IPS-20b (cell line): ENCODE measurements around the gene CP.
"Not testable (repeated sequence)": the region's sequence is repeated elsewhere in the genome, so short reads cannot be mapped to it uniquely, and the experiment has no call there.

ENCODE experiments used
- H3K27ac ChIP-seq: one replicate; pipeline ENCODE4 v1.5.1; 2013; ENCODE audit warnings: low read length
- H3K27me3 ChIP-seq: 2 replicates; pipeline ENCODE4 v1.6.1; 2013; ENCODE audit warnings: mild to moderate bottlenecking, low read length, inconsistent platforms; ENCODE audit not compliant: insufficient read depth
- H3K36me3 ChIP-seq: 2 replicates; pipeline ENCODE4 v1.6.1; 2013; ENCODE audit warnings: low read depth, mild to moderate bottlenecking, inconsistent platforms, low read length, moderate library complexity; ENCODE audit not compliant: insufficient read depth
- H3K4me1 ChIP-seq: 2 replicates; pipeline ENCODE4 v1.6.1; 2013; ENCODE audit warnings: mild to moderate bottlenecking, control low read depth, inconsistent platforms, low read length, moderate library complexity; ENCODE audit not compliant: insufficient read depth
- H3K4me3 ChIP-seq: 2 replicates; pipeline ENCODE4 v1.5.1; 2013; ENCODE audit warnings: mild to moderate bottlenecking, low read length, inconsistent platforms
- H3K9ac ChIP-seq: 2 replicates; pipeline ENCODE4 v1.6.1; 2013; ENCODE audit warnings: low read depth, mild to moderate bottlenecking, inconsistent platforms, low read length, moderate library complexity
- H3K9me3 ChIP-seq: 2 replicates; pipeline ENCODE4 v1.6.1; 2013; ENCODE audit warnings: mild to moderate bottlenecking, low read depth, low read length, inconsistent platforms; ENCODE audit not compliant: insufficient read depth

The CP gene

DNA sequence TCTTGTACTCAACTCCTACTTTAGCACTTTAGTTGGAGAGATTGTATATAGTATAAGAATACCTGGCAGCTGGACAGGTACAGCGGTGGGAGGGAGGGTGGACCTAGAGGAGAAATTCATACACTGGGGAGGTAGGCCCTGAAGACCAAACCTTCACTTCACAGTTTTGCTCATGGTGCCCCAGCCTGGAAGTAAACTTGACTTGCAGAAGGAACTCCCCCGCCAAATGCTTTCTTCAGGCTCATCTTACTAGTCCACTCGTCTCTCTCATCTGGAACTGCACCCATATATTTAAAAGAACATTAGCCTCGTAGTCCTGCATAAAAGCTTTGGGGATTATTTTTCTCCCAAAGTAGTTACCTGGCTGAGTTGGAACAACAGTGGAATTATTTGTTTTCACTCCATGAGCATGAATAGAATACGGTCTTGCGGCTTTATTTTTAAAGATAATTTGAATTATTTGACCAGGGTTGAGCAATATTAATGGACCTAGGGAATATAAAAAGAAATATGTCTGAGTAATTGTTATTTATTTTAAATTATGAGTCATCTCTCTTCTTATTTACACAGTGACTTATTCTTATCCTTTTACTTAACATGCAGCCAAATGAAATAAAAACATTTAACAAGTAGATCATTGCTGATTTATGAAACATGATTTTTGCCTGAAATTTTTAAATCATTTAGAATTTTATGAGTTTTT, 25.5 kb upstream of the CP start:
- H3K9ac ChIP-seq, result no peak overlapping the region
- H3K36me3 ChIP-seq, result no peaks in the 10 kb centered on the region
- H3K27ac ChIP-seq, result no peak overlapping the region
- peaks cover 24% of the 10 kb centered on the region; the same call in 1 of the 2 replicates for H3K4me1 ChIP-seq
- H3K27me3 ChIP-seq, result peaks cover 15% of the 10 kb centered on the region; the same call in 1 of the 2 replicates
- no peak overlapping the region; the same call in 1 of the 2 replicates for H3K4me3 ChIP-seq
- no peaks in the 10 kb centered on the region for H3K9me3 ChIP-seq

DNA sequence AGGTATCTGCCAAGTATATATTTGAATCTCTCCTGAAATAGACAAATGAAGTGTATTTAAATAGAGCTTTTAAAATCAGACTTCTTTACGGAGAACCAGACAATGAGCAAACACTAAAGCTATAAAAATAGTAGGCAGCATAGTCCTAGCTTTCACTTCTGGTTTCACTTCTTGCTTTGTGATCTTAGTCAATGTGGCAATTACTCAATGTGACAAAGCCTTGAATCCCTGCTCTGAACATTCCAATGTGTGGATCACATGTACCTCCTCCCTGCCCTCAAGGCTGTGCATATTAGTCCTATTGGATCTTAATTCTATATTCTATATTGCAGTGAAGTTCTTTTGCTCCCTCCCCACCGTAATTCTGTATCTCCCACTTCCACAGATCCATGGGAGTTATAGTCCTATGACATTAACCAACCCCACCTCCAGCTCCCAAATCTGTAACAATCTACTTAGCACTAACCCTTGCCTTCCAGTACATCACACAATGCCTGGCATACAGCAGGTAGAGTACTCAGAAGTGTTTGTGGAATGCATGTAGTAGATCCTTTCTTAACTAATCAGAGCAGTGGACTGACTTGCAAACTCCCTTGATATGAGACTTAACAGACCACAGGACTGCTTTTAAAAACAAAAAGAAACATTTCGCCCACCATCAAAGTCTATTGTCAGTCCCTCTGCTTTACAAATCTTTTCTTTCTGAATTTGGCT, 24.3 kb upstream of the CP start:
- H3K27me3 ChIP-seq, result peaks cover 15% of the 10 kb centered on the region; the same call in 1 of the 2 replicates

DNA sequence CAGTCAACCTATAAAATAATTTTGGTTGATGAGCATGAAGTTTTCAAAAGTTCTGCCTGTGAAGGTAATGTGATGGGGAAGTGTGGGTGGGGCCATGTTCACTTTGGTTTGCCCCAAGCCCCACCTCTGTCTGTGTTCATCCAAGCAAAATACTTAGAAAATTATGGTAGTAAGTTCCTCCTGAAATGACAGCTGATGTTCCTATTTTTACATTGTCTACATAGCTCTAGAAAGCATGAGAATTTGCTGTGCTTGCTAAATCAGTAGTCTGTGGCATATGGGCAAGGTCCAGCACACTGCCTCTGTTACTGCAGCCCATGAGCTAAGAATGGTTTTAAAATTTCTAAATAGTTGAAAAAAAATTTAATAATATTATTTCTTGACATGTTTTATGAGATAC, 21.9 kb upstream of the CP start:
- peaks cover 15% of the 10 kb centered on the region; the same call in 1 of the 2 replicates for H3K27me3 ChIP-seq
- no peaks in the 10 kb centered on the region for H3K9me3 ChIP-seq
- peaks cover 16% of the 10 kb centered on the region; the same call in 1 of the 2 replicates for H3K4me1 ChIP-seq
- no peaks in the 10 kb centered on the region for H3K36me3 ChIP-seq
- H3K27ac ChIP-seq, result no peak overlapping the region
- H3K4me3 ChIP-seq, result no peak overlapping the region
- no peak overlapping the region for H3K9ac ChIP-seq

More for the DNA sequence above, 24.3 kb upstream of the CP start:
- Histone ChIP-seq H3K27ac (no peak overlapping the region), H3K9me3 (no peaks in the 10 kb centered on the region), H3K4me3 (no peak overlapping the region), H3K36me3 (no peaks in the 10 kb centered on the region), H3K9ac (no peak overlapping the region), H3K4me1 (peaks cover 24% of the 10 kb centered on the region; the same call in 1 of the 2 replicates)

DNA sequence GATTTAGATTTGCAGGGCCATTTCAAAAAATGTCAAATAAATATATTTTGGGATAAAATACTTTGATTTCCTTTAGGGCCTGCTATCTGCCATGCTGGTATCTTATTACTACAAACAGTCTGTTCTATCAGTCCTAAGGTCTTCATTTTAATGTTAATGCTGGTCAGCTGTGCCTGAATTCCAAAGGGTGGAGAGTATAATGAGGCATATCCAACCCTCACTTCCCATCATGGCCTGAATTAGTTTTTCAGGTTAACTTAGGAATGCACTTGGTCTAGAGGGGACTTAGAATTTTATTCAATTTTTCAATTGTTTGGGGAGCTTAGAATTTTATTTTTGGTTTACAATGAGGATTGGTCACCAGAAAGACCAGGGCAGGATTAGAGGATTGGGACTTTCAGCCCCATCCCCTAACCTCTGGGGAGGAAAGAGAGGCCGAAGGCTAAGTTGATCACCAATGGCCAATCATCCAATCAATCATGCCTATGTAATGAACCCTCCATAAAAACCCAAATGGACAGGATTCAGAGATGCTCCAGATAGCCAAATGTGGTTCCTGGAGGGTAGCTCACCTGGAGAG, 17.8 kb upstream of the CP start:
- Histone ChIP-seq H3K9me3 (no peaks in the 10 kb centered on the region), H3K27me3 (no peaks in the 10 kb centered on the region), H3K36me3 (no peaks in the 10 kb centered on the region), H3K4me3 (no peak overlapping the region), H3K9ac (no peak overlapping the region), H3K4me1 (no peaks in the 10 kb centered on the region), H3K27ac (no peak overlapping the region)

DNA sequence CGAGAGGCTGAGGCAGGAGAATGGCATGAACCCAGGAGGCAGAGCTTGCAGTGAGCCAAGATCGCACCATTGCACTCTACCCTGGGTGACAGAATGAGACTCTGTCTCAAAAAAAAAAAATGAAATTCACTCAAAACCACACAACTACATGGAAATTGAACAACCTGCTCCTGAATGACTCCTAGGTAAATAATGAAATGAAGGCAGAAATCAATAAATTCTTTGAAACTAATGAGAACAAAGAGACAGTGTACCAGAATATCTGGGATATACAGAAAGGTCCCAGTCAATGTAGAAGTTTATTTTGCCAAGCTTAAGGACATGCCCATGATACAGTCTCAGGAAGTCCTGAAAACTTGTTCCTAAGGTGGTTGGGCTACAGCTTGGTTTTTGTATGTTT, 16.6 kb upstream of the CP start:
- not testable (repeated sequence) for H3K27ac ChIP-seq, H3K4me1 ChIP-seq, H3K9me3 ChIP-seq, H3K4me3 ChIP-seq, H3K36me3 ChIP-seq, H3K27me3 ChIP-seq, H3K9ac ChIP-seq

DNA sequence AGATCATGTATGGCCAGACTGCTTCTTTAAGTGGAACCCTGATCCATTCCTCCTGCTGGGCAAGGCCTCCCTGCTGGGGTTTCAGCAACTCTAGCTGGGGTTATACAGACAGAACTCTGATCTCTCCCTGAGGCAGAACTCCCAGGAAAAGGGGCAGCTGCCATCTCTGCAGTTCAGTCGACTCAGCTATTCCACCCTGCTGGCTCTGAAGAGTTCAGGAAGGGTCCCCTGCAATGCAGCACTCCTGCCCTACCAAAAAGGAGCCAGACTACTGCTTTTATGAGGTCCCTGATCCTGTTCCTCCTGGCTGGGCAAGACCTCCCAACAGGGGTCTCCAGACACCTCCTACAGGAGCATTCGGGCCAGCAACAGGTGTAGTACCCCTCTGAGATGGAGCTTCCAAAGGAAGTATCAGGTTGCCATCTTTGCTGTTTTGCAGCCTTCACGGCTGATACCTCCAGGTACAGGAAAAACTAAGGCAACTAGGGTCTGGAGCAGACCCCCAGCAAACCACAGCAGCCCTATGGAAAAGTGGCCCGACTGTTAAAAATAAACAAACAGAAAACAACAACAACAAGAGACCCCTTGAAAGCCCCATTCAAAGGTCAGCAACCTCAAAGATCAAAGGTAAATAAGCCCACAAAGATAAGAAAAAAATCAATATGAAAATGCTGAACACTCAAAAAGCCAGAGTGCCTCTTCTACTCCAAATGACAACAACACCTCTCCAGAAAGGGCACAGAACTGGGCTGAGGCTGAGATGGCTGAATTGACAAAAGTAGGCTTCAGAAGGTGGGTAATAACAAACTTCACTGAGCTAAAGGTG, 14.2 kb upstream of the CP start:
- Histone ChIP-seq H3K9me3 (no peaks in the 10 kb centered on the region), H3K4me1 (no peaks in the 10 kb centered on the region), H3K36me3 (no peaks in the 10 kb centered on the region), H3K9ac (no peak overlapping the region), H3K27me3 (no peaks in the 10 kb centered on the region), H3K4me3 (no peak overlapping the region), H3K27ac (no peak overlapping the region)

DNA sequence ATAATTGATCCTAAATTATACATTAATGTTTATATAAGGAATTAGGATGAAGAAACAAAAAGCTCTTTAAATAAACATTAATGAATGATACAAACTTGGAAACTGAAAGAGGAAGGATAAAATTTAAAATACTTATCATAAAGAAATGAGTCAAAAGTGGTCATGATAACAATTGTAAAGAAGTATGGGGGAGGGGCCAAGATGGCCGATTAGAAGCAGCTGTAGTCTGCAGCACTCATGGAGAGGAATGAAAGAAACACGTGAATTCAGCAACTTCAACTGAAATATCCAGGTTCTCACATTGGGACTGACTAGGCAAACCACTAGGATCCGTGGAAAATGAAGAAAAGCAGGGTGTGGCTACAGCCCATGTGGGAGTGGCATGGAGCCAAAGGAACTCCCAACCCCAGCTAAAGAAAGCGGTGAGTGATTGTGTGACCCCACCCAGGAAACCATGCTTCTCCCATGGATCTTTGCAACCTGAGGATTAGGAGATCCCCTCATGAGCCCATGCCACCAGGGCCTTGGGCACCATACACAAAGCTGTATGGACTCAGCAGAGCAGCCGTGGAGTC, 13.1 kb upstream of the CP start:
- Histone ChIP-seq H3K9me3 (no peaks in the 10 kb centered on the region), H3K4me1 (no peaks in the 10 kb centered on the region), H3K36me3 (no peaks in the 10 kb centered on the region), H3K4me3 (no peak overlapping the region), H3K27ac (no peak overlapping the region), H3K9ac (no peak overlapping the region), H3K27me3 (no peaks in the 10 kb centered on the region)

DNA sequence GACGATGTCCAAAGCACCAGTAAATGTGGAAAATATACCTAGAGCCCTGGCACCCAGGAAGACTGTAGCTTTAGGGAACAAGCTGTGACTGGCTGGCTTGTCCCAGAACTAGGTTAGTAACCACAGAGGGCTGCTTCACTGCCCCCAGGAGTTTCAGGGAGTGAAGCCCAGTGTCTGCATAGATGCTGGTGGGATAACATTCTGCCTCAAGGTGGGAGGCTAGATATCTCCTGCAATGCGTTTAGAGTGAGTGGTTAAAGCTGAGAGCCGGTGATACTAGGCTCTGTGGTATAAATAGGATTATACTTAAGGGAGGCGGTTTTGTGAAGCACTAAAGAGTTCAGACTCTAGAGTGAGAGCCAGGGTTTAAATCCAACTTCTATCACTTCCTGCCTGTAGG, 11.7 kb upstream of the CP start:
- Histone ChIP-seq H3K4me1 (no peaks in the 10 kb centered on the region), H3K36me3 (no peaks in the 10 kb centered on the region), H3K9me3 (no peaks in the 10 kb centered on the region), H3K4me3 (no peak overlapping the region), H3K27me3 (no peaks in the 10 kb centered on the region), H3K9ac (no peak overlapping the region), H3K27ac (no peak overlapping the region)

DNA sequence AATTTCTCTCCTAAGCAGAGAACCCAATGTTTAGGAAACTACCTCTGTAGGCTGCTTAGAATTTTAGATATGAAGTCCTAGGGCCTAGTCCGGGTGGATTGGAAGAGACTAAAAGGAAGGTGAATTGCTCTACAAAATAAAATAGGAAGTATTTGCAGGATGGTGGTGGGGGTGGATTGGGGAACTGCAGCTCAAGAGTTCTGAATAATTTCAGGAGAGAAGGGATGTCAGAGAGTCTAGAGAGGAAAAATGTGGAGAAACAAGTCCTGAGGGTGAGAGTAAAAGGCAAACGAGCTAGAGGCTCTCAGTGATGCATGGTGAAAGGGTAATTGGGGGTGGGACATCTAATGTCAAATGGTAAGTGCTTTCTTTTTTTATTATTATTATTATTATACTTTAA, 10.2 kb upstream of the CP start:
- Histone ChIP-seq H3K9ac (no peak overlapping the region), H3K4me3 (no peak overlapping the region), H3K36me3 (no peaks in the 10 kb centered on the region), H3K27ac (no peak overlapping the region), H3K27me3 (no peaks in the 10 kb centered on the region), H3K4me1 (no peaks in the 10 kb centered on the region), H3K9me3 (no peaks in the 10 kb centered on the region)

DNA sequence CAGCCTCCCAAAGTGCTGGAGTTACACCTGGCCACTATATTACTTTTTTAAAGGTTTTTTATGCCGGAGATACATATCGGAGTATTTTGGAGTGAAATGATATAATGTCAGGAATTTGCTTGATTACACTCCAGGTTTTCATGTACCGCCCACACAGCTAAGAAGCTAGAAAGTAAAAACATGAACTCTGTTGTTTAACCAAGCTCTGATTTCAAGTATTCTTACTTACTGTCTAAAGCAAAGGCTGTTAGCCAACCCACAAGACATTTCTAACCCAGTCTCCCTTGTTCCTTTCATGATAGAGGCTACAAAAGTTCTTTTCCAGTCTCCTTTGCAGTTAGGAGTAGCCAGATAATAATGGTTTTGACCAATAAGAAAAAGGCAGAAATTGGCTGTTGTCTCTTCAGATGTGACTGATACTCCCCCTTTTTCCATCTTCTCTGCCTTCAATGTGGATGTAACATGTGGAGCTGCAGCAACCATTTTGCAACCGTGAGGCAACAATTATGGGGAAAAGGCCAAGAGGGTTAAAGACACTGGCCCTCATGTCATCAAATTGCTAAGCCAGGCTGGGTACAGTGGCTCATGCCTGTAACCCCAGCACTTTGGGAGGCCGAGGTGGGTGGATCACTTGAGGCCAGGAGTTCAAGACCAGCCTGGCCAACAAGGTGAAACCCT, 6.1 kb upstream of the CP start:
- Histone ChIP-seq H3K9ac (no peak overlapping the region), H3K4me3 (no peak overlapping the region), H3K27ac (no peak overlapping the region), H3K36me3 (no peaks in the 10 kb centered on the region), H3K4me1 (no peaks in the 10 kb centered on the region), H3K27me3 (no peaks in the 10 kb centered on the region), H3K9me3 (no peaks in the 10 kb centered on the region)

DNA sequence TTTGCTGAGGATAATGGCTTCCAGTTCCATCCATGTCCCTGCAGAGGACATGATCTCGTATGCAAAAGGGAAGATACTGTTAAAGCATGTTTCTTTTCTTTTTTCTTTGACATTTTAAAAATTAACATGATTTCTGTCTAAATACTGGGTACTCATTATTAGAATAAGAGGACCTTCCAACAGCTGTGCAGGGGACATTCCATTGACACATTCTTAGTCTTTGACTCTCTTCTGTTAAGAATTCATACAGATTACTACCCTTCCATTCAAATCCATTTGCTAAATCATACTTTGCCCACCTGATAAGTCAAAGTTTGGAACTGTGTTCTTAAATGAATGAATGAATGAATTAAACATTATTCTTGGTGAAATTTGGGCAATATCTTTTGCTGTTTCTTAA, 5.1 kb upstream of the CP start:
- Histone ChIP-seq H3K9me3 (no peaks in the 10 kb centered on the region), H3K27me3 (no peaks in the 10 kb centered on the region), H3K9ac (no peak overlapping the region), H3K36me3 (no peaks in the 10 kb centered on the region), H3K4me3 (no peak overlapping the region), H3K4me1 (no peaks in the 10 kb centered on the region), H3K27ac (no peak overlapping the region)
